GM10248 (cell line): ENCODE data around the gene TGFB1.
"Not testable (repeated sequence)": the region's sequence is repeated elsewhere in the genome, so short reads cannot be mapped to it uniquely, and the experiment has no call there.

Source experiments
- CTCF ChIA-PET: fragments of 300-600 bp; sonication (Branson Sonifier 250); formaldehyde crosslinking; extraction: SDS; loops from one replicate; lab custom pipeline; 2021; ENCODE audit warnings: antibody characterized with exemption; lab: Yijun Ruan, JAX
- POLR2A ChIA-PET: fragments of 350-650 bp; sonication (Branson Sonifier 250); formaldehyde crosslinking; extraction: SDS; loops from one replicate; lab custom pipeline; 2020; ENCODE audit warnings: antibody characterized with exemption; lab: Yijun Ruan, JAX
- DNase-seq: peaks from one replicate; pipeline ENCODE4 v3.0.0; 2012; ENCODE audit errors: extremely low spot score
- TF ChIP-seq, protein P1 (sequence below): IDR thresholded peaks from 2 replicates; pipeline ENCODE4 v1.5.1; 2012; ENCODE audit warnings: mild to moderate bottlenecking, low read depth; ENCODE audit errors: extremely low read depth, missing control alignments, control extremely low read depth

Gene TGFB1

DNA sequence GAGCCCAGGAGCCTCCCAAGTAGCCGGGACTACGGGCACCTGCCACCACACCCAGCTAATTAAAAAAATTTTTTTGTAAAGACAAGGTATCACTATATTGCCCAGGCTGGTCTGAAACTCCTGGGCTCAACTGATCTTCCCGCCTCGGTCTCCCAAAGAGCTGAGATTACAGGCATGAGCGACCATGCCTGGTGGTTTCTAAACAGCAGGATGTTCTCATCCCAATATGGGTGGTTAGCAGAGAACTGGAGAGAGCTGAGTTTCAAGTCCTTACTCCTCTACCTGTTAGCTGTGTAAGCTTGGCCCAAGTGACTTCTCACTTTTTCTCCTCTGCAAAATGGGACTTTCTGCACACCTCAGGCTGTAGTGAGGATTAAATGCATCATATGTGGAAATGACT, 30.6 kb upstream of the TGFB1 start:
- no peak for DNase-seq
- CTCF ChIA-PET, result interaction anchor here (0.8 to 1.1 kb wide), 2 partner anchors 10 to 30 kb away, joined by 3 read pairs; no protein-coding TSS in a partner anchor
- TF ChIP-seq, protein P1, sequence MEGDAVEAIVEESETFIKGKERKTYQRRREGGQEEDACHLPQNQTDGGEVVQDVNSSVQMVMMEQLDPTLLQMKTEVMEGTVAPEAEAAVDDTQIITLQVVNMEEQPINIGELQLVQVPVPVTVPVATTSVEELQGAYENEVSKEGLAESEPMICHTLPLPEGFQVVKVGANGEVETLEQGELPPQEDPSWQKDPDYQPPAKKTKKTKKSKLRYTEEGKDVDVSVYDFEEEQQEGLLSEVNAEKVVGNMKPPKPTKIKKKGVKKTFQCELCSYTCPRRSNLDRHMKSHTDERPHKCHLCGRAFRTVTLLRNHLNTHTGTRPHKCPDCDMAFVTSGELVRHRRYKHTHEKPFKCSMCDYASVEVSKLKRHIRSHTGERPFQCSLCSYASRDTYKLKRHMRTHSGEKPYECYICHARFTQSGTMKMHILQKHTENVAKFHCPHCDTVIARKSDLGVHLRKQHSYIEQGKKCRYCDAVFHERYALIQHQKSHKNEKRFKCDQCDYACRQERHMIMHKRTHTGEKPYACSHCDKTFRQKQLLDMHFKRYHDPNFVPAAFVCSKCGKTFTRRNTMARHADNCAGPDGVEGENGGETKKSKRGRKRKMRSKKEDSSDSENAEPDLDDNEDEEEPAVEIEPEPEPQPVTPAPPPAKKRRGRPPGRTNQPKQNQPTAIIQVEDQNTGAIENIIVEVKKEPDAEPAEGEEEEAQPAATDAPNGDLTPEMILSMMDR, result no peak
- POLR2A ChIA-PET, result no interaction called here

DNA sequence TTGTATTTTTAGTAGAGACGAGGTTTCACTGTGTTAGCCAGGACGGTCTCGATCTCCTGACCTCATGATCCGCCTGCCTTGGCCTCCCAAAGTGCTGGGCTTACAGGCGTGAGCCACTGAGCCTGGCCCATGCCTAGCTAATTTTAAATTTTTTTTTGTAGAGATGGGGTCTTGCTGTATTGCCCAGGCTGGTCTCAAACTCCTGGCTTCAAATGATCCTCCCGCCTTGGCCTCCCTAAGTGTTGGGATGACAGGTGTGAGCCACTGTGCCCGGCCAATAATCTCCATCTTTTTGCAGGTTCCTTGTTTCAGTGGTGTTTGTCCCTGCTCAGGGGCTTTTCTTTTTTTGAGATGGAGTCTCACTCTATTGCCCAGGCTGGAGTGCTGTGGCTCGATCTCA, 27.8 kb upstream of the TGFB1 start:
- CTCF ChIA-PET, result interaction anchor here (1.2 to 2.8 kb wide), 2 partner anchors 13 to 18 kb away, joined by 5 to 12 read pairs; partner anchors contain the start of gene B9D2
- POLR2A ChIA-PET, result interaction anchor here (0.5 to 0.6 kb wide), 3 partner anchors 13 to 79 kb away, joined by 4 to 5 read pairs (median 4); no protein-coding TSS in a partner anchor
- not testable (repeated sequence) for DNase-seq

DNA sequence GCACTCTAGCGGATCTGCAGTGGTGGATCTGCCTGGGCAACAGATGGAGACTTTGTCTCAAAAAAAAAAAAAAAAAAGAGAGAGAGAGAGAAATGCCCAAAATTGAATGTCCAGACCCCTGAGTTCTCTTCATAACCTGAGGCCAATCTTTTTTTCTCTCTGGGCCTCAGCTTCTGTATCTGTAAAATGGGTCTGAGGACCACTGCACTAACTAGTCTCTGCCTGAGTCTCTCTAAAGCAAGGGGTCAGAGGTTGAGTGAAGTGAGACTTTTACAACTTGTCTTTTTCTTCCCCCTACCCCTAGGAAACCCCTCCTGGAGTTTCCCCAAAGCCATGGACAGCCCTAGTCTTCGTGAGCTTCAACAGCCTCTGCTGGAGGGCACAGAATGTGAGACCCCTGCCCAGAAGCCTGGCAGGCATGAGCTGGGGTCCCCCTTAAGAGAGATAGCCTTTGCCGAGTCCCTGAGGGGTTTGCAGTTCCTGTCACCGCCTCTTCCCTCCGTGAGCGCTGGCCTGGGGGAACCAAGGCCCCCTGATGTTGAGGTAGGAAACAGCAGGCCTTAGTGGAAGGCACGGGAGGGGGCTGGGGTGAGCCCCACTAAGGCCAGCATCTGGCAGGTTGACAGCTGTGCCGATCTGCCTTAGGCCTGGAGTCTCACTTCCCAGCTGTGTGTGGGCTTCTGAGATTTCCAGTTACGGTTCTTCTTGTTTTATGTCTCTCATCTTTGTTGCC, 24.4 kb upstream of the TGFB1 start:
- ChIA-PET POLR2A (no interaction called here), CTCF (interaction anchor here (0.7 to 3.3 kb wide), 6 partner anchors 9 to 170 kb away, joined by 3 to 18 read pairs (median 4); partner anchors contain the start of gene B9D2)
- TF ChIP-seq, protein P1, result peak; percentile 30
- peak; percentile 74 for DNase-seq

DNA sequence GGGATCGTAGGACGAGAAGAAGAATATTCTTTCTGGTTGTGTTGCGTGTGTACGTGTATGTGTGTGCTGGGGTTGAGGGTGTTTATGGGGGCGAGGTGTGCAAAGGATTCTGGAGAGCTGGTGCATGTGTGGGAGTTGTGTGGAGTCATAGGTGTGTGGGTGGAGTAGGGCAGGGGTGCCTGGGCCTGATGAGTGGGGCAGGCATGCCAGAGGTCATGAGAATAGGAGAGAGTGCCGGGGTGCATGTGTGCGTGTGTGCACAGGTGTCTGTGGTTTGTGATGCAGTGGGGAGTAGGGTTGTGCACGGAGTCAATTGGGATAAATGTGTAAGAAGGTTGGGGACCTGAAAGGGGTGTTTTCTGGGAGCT, 23.3 kb upstream of the TGFB1 start:
- POLR2A ChIA-PET, result no interaction called here

DNA sequence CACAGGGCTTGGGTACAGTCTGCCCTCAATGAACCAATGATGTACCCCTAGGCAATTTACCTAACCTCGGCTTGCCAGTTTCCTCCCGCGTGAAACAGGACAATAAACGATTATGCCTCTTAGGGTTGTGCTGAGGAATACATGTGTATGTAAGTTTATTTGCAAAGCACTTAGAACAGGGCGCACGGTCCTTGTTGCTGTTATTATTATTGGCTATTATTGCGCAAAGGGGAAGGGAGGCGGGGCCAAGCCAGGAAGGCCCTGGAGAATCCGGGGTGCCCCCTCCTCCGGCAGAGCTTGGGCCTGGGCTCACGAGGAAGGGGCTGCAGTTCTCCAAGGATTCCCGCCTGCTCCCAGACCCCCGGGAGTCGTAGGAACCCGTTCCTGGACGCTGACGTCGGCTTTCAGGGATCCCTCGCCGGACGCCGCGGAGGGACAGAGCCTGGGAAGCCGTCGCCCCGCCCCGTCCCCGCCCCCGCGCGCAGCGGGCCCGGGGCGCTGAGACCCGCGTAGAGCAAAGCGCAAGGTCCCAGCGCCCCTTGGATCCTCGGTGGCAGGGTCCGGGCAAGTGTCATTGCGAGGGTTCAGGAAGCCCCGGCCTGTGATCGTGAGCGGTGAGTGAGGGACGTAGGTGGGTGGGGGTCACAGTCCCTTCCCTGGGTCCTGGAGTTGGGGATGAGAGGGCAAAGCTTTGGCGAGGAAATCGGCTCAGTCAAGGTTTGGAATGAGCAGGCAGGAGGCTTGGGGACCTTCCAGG, 22.7 kb upstream of the TGFB1 start, which contains the start of gene TMEM91:
TSS of gene TMEM91 (plus strand) at position 293 of the 757 bp plus-strand sequence. CDS start 1,777 bp downstream, outside the sequence.
- DNase-seq, result no peak
- CTCF ChIA-PET, result interaction anchor here (1.4 kb wide), 1 partner anchor 187 kb away, joined by 3 read pairs; no protein-coding TSS in a partner anchor

More for the DNA sequence above, 23.3 kb upstream of the TGFB1 start:
- TF ChIP-seq, protein P1, result no peak
- CTCF ChIA-PET, result interaction anchor here (1.4 to 3.3 kb wide), 2 partner anchors 12 to 187 kb away, joined by 3 to 18 read pairs; partner anchors contain the start of gene B9D2
- no peak for DNase-seq

DNA sequence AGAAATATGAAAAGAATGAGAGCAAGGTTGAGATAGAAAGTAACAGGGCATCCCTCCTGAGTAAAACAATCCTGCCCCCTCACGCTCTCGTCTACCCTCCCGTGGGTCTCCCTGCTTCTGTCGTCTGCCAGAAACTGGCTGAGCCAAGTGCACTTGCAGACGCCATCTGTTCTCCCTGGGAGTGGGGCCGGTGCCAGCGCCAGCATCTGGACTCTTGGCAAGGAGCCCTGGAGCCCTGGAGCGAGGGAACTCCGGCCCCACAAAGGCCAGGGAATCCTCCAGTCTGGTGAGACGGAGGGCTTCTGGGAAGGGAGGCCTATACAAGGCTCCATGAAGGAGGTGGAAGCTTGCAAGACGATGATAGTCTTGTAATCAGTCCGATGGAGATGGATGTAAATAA, 20.3 kb upstream of the TGFB1 start:
- DNase-seq, result no peak
- TF ChIP-seq, protein P1, result no peak
- ChIA-PET CTCF (interaction anchor here (1.6 kb wide), 1 partner anchor 9 kb away, joined by 4 read pairs; no protein-coding TSS in a partner anchor), POLR2A (no interaction called here)

More for the DNA sequence above, 22.7 kb upstream of the TGFB1 start, which contains the start of gene TMEM91:
- TF ChIP-seq, protein P1, result no peak
- POLR2A ChIA-PET, result no interaction called here
